PC-9 (cell line): ENCODE data around the gene ARL8B. TPM values are rescaled to one million over a fixed set of nuclear protein-coding genes. Genes with fewer than 3 reads are reported as not detected.

Experiments
- BruUV-seq: library from RNA; stranded (reverse); fragments of 400-500 nt; replicated peaks from 2 replicates; lab custom pipeline; 2021; lab: Mats Ljungman, UMichigan
- CTCF ChIA-PET: fragments of 300-600 bp; sonication (Branson Sonifier 250); formaldehyde crosslinking; loops from one replicate; lab custom pipeline; 2022; ENCODE audit warnings: antibody characterized with exemption; lab: Charles Lee
- POLR2A ChIA-PET: fragments of 300-600 bp; sonication (Branson Sonifier 250); formaldehyde crosslinking; loops from one replicate; lab custom pipeline; 2022; ENCODE audit warnings: antibody characterized with exemption; ENCODE audit not compliant: unreplicated experiment; lab: Charles Lee
- DNase-seq, 2 experiments: peaks; one replicate each; pipeline versions ENCODE4 v3.0.0 to v3.0.0-alpha.2; 2015 to 2022; ENCODE audit warnings: mixed read lengths in 1 of 2
- H2AFZ ChIP-seq: fragments of 200-600 bp; sonication (generic); 2 replicates; pipeline ENCODE4 v1.8.1; 2017; ENCODE audit warnings: antibody characterized with exemption
- H3F3A ChIP-seq: fragments of 200-600 bp; sonication (generic); 2 replicates; pipeline ENCODE4 v1.8.1; 2017; ENCODE audit warnings: antibody characterized with exemption, mild to moderate bottlenecking, low read depth; ENCODE audit not compliant: insufficient read depth
- H3K27ac ChIP-seq: fragments of 200-600 bp; sonication (generic); 2 replicates; pipeline ENCODE4 v1.6.1; 2016; ENCODE audit warnings: mixed run types
- H3K27me3 ChIP-seq: fragments of 200-600 bp; sonication (generic); 2 replicates; pipeline ENCODE4 v1.6.1; 2016; ENCODE audit warnings: low read depth, mixed run types; ENCODE audit not compliant: insufficient read depth
- H3K36me3 ChIP-seq: fragments of 200-600 bp; sonication (generic); 2 replicates; pipeline ENCODE4 v1.6.1; 2016; ENCODE audit warnings: low read depth, mixed run types
- H3K4me1 ChIP-seq: fragments of 200-600 bp; sonication (generic); replicated peaks from 2 replicates; pipeline ENCODE4 v1.6.1; 2016; ENCODE audit warnings: mixed run types; ENCODE audit not compliant: insufficient read depth
- H3K4me2 ChIP-seq: fragments of 200-600 bp; sonication (generic); 2 replicates; pipeline ENCODE4 v1.6.1; 2017; ENCODE audit warnings: mixed run types
- H3K4me3 ChIP-seq: fragments of 200-600 bp; sonication (generic); 2 replicates; pipeline ENCODE4 v1.6.1; 2016; ENCODE audit warnings: mixed run types
- H3K79me2 ChIP-seq: fragments of 200-600 bp; sonication (generic); 2 replicates; pipeline ENCODE4 v1.6.1; 2017; ENCODE audit warnings: low read depth, mixed run types
- H3K9me2 ChIP-seq: fragments of 200-600 bp; sonication (generic); 2 replicates; pipeline ENCODE4 v1.8.1; 2017; ENCODE audit warnings: mild to moderate bottlenecking; ENCODE audit not compliant: insufficient read depth
- H3K9me3 ChIP-seq: fragments of 200-600 bp; sonication (generic); 2 replicates; pipeline ENCODE4 v1.8.1; 2016; ENCODE audit warnings: low read depth; ENCODE audit not compliant: insufficient read depth
- H4K20me1 ChIP-seq: fragments of 200-600 bp; sonication (generic); 2 replicates; pipeline ENCODE4 v1.8.1; 2017; ENCODE audit not compliant: insufficient read depth
- CTCF ChIP-seq: fragments of 200-600 bp; sonication (generic); conservative IDR thresholded peaks from 2 replicates; pipeline ENCODE4 v1.6.1; 2017; ENCODE audit warnings: mixed run types, antibody characterized with exemption, mild to moderate bottlenecking, moderate library complexity
- EZH2 ChIP-seq: fragments of 200-600 bp; sonication (generic); IDR thresholded peaks from 2 replicates; pipeline ENCODE4 v1.8.0; 2017; ENCODE audit warnings: antibody characterized with exemption, low read depth
- intact Hi-C: fragments of 100-400 bp; cut with micrococcal nuclease; formaldehyde crosslinking; loops from one replicate; pipeline ENCODE4 v1.10.0; 2022; ENCODE audit not compliant: unreplicated experiment
- total RNA-seq: library from RNA; stranded (reverse); gene quantifications from 2 replicates; pipeline ENCODE4 v1.2.3, GENCODE V29; 2021

ARL8B gene
- total RNA-seq, 1 experiment from 2014 or later: 45.4 TPM

- no peaks in the 10 kb centered on the region for H3K36me3 ChIP-seq
- no peaks in the 10 kb centered on the region for H3K9me3 ChIP-seq
- H3K4me1 ChIP-seq: no peaks in the 10 kb centered on the region
- H3K27me3 ChIP-seq: no peaks in the 10 kb centered on the region
- H3F3A ChIP-seq: no peaks in the 10 kb centered on the region
- intact Hi-C loops: no loop called here
- DNase-seq: no peak
- ChIA-PET CTCF (interaction anchor here (0.6 kb wide), 1 partner anchor 473 kb away, joined by 3 read pairs; no protein-coding TSS in a partner anchor), POLR2A (no interaction called here)
- no peak overlapping the region for H3K27ac ChIP-seq
- TF ChIP-seq CTCF: no peak
- TF ChIP-seq EZH2: no peak
- H3K9me2 ChIP-seq: no peaks in the 10 kb centered on the region
- no peak overlapping the region for H2AFZ ChIP-seq
- H3K4me3 ChIP-seq: no peak overlapping the region
- no TSS peak for BruUV-seq
- H4K20me1 ChIP-seq: no peaks in the 10 kb centered on the region
- H3K4me2 ChIP-seq: no peak overlapping the region
- H3K79me2 ChIP-seq: no peaks in the 10 kb centered on the region
Observed at GRCh38 chr3:5115506-5116162, 6.5 kb upstream of the ARL8B start.

GRCh38 chr3:5116538-5116937, 5.6 kb upstream of the ARL8B start:
- POLR2A ChIA-PET: interaction anchor here (0.7 kb wide), 1 partner anchor 1972 kb away, joined by 7 read pairs; no protein-coding TSS in a partner anchor
- H3K4me1 ChIP-seq: no peaks in the 10 kb centered on the region; the same call in 1 of the 2 replicates
- intact Hi-C loops: no loop called here
- no peaks in the 10 kb centered on the region for H3K9me2 ChIP-seq
- BruUV-seq: no TSS peak
- no peaks in the 10 kb centered on the region for H3K36me3 ChIP-seq
- H3K9me3 ChIP-seq: no peaks in the 10 kb centered on the region
- H3K4me2 ChIP-seq: no peak overlapping the region
- no peaks in the 10 kb centered on the region for H3K27me3 ChIP-seq
- no peaks in the 10 kb centered on the region for H3F3A ChIP-seq
- H3K79me2 ChIP-seq: no peaks in the 10 kb centered on the region
- DNase-seq: no peak
- CTCF ChIA-PET: interaction anchor here (0.5 kb wide), 1 partner anchor 273 kb away, joined by 3 read pairs; no protein-coding TSS in a partner anchor
- H3K4me3 ChIP-seq: no peak overlapping the region
- no peaks in the 10 kb centered on the region for H4K20me1 ChIP-seq
- no peak overlapping the region for H3K27ac ChIP-seq
- TF ChIP-seq CTCF (no peak), EZH2 (no peak)
- no peak overlapping the region for H2AFZ ChIP-seq

GRCh38 chr3:5120446-5120845, 1.6 kb upstream of the ARL8B start:
- no peak overlapping the region for H3K4me3 ChIP-seq
- H3F3A ChIP-seq: peaks cover 22% of the 10 kb centered on the region
- H3K36me3 ChIP-seq: no peaks in the 10 kb centered on the region
- intact Hi-C loops: loop anchor here (5.0 kb wide), 2 partner anchors 42 to 93 kb away; no protein-coding TSS in a partner anchor
- BruUV-seq: no TSS peak
- peaks cover 8% of the 10 kb centered on the region for H4K20me1 ChIP-seq
- H3K27ac ChIP-seq: no peak overlapping the region
- H2AFZ ChIP-seq: no peak overlapping the region
- POLR2A ChIA-PET: no interaction called here
- H3K4me1 ChIP-seq: peaks cover 11% of the 10 kb centered on the region
- TF ChIP-seq CTCF: no peak
- no peak for TF ChIP-seq EZH2
- no peaks in the 10 kb centered on the region for H3K9me2 ChIP-seq
- no peaks in the 10 kb centered on the region for H3K9me3 ChIP-seq
- DNase-seq: no peak
- H3K4me2 ChIP-seq: no peak overlapping the region
- CTCF ChIA-PET: no interaction called here
- H3K79me2 ChIP-seq: peaks cover 31% of the 10 kb centered on the region
- H3K27me3 ChIP-seq: no peaks in the 10 kb centered on the region
